Measurements from ENCODE around the gene GADD45B. TPM values are rescaled to one million over a fixed set of nuclear protein-coding genes. Genes with fewer than 3 reads are reported as not detected.

The GADD45B gene
- total and polyA plus RNA-seq, 2 donors (not counting 1 experiment from before 2014, with no cell fraction given) = 32.5 to 61.7 TPM

DNA sequence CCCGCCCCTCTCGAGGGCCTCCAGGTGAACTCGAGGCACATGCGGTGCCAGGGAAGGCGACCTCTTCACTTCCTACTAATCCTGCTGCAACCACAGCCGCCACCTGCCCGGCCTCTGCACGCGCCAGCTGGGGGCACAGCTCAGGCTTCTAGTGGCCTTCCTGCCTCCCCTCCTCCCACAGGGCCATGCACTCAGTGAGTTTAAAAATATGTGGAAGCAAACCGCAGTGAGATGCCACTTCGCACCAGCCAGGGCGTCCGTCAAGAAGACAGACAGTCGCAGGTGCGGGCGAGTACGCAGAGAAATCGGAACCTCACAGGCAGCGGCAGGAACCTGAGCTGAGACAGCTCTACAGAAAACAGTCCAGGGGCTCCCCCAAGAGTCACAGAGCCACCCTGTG is 29.5 kb upstream of the GADD45B start:
- no peak for TF ChIP-seq EZH2 (IDR thresholded peaks at IDR 0.05; ENCODE audit: low read length, missing control alignments)
- TF ChIP-seq, protein P1, sequence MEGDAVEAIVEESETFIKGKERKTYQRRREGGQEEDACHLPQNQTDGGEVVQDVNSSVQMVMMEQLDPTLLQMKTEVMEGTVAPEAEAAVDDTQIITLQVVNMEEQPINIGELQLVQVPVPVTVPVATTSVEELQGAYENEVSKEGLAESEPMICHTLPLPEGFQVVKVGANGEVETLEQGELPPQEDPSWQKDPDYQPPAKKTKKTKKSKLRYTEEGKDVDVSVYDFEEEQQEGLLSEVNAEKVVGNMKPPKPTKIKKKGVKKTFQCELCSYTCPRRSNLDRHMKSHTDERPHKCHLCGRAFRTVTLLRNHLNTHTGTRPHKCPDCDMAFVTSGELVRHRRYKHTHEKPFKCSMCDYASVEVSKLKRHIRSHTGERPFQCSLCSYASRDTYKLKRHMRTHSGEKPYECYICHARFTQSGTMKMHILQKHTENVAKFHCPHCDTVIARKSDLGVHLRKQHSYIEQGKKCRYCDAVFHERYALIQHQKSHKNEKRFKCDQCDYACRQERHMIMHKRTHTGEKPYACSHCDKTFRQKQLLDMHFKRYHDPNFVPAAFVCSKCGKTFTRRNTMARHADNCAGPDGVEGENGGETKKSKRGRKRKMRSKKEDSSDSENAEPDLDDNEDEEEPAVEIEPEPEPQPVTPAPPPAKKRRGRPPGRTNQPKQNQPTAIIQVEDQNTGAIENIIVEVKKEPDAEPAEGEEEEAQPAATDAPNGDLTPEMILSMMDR (conservative IDR thresholded peaks at IDR 0.05 in 1 of 2, IDR thresholded peaks at IDR 0.05 in 1 of 2; ENCODE audit: low read depth in 1 of 2, low read length in 2 of 2) = no peak
- no peaks in the 10 kb centered on the region for H3K4me1 ChIP-seq (ENCODE audit: control insufficient read depth, extremely low read depth, insufficient read depth, low read length)
- H3K36me3 ChIP-seq (ENCODE audit: control insufficient read depth, insufficient read depth, low read length) = peaks cover 17% of the 10 kb centered on the region
- no peak overlapping the region for H3K27ac ChIP-seq (ENCODE audit: insufficient read depth, low read length)
- H2AFZ ChIP-seq (ENCODE audit: low read length) = no peak overlapping the region
- no peak overlapping the region for H3K9ac ChIP-seq (ENCODE audit: insufficient read depth, low read length)
- H3K4me2 ChIP-seq (ENCODE audit: extremely low read depth, insufficient read depth, low read length) = no peak overlapping the region
- H4K20me1 ChIP-seq (ENCODE audit: control insufficient read depth, extremely low read depth, insufficient read depth, low read length) = no peaks in the 10 kb centered on the region
- DNase-seq (ENCODE audit: low read depth in 2 of 2) = peak in 1 of 2 donors; percentile 10
- no peaks in the 10 kb centered on the region for H3K9me3 ChIP-seq (ENCODE audit: control insufficient read depth, insufficient read depth, low read depth, low read length)
- H3K79me2 ChIP-seq (ENCODE audit: control insufficient read depth, insufficient read depth, low read length) = peaks cover 77% of the 10 kb centered on the region
- H3K4me3 ChIP-seq (replicated peaks in 1 of 4; ENCODE audit: control extremely low read depth in 1 of 4, insufficient read depth in 1 of 4, low read depth in 3 of 4, low read length in 4 of 4) = no peak overlapping the region
- H3K27me3 ChIP-seq (ENCODE audit: control insufficient read depth, insufficient read depth, low read length) = no peaks in the 10 kb centered on the region

- no peak overlapping the region for H3K9ac ChIP-seq (ENCODE audit: insufficient read depth, low read length)
- H3K9me3 ChIP-seq (ENCODE audit: control insufficient read depth, insufficient read depth, low read depth, low read length) = no peaks in the 10 kb centered on the region
- peaks cover 3% of the 10 kb centered on the region for H3K36me3 ChIP-seq (ENCODE audit: control insufficient read depth, insufficient read depth, low read length)
- no peaks in the 10 kb centered on the region for H4K20me1 ChIP-seq (ENCODE audit: control insufficient read depth, extremely low read depth, insufficient read depth, low read length)
- H3K4me3 ChIP-seq (replicated peaks in 1 of 4; ENCODE audit: control extremely low read depth in 1 of 4, insufficient read depth in 1 of 4, low read depth in 3 of 4, low read length in 4 of 4) = no peak overlapping the region
- no peak overlapping the region for H3K4me2 ChIP-seq (ENCODE audit: extremely low read depth, insufficient read depth, low read length)
- H3K27ac ChIP-seq (ENCODE audit: insufficient read depth, low read length) = no peak overlapping the region
- no peak overlapping the region for H2AFZ ChIP-seq (ENCODE audit: low read length)
- no peaks in the 10 kb centered on the region for H3K4me1 ChIP-seq (ENCODE audit: control insufficient read depth, extremely low read depth, insufficient read depth, low read length)
- DNase-seq (ENCODE audit: low read depth in 2 of 2) = peak in 1 of 2 donors; percentile 32
- H3K27me3 ChIP-seq (ENCODE audit: control insufficient read depth, insufficient read depth, low read length) = no peaks in the 10 kb centered on the region
- TF ChIP-seq, protein P1 (conservative IDR thresholded peaks at IDR 0.05 in 1 of 2, IDR thresholded peaks at IDR 0.05 in 1 of 2; ENCODE audit: low read depth in 1 of 2, low read length in 2 of 2) = no peak
- TF ChIP-seq EZH2 (IDR thresholded peaks at IDR 0.05; ENCODE audit: low read length, missing control alignments) = no peak
- peaks cover 82% of the 10 kb centered on the region for H3K79me2 ChIP-seq (ENCODE audit: control insufficient read depth, insufficient read depth, low read length)
Measured at GRCh38 chr19:2449019-2449418, 26.9 kb upstream of the GADD45B start.

- Histone ChIP-seq H3K27ac (ENCODE audit: insufficient read depth, low read length) (no peak overlapping the region), H3K9me3 (ENCODE audit: control insufficient read depth, insufficient read depth, low read depth, low read length) (no peaks in the 10 kb centered on the region), H3K27me3 (ENCODE audit: control insufficient read depth, insufficient read depth, low read length) (no peaks in the 10 kb centered on the region), H3K36me3 (ENCODE audit: control insufficient read depth, insufficient read depth, low read length) (no peaks in the 10 kb centered on the region), H3K9ac (ENCODE audit: insufficient read depth, low read length) (no peak overlapping the region), H3K4me3 (replicated peaks in 1 of 4; ENCODE audit: control extremely low read depth in 1 of 4, insufficient read depth in 1 of 4, low read depth in 3 of 4, low read length in 4 of 4) (no peak overlapping the region), H3K79me2 (ENCODE audit: control insufficient read depth, insufficient read depth, low read length) (peaks cover 90% of the 10 kb centered on the region), H3K4me2 (ENCODE audit: extremely low read depth, insufficient read depth, low read length) (no peak overlapping the region), H3K4me1 (ENCODE audit: control insufficient read depth, extremely low read depth, insufficient read depth, low read length) (no peaks in the 10 kb centered on the region), H4K20me1 (ENCODE audit: control insufficient read depth, extremely low read depth, insufficient read depth, low read length) (no peaks in the 10 kb centered on the region), H2AFZ (ENCODE audit: low read length) (no peak overlapping the region)
- DNase-seq (ENCODE audit: low read depth in 2 of 2) = no peak
- no peak for TF ChIP-seq EZH2 (IDR thresholded peaks at IDR 0.05; ENCODE audit: low read length, missing control alignments)
- TF ChIP-seq, protein P1 (conservative IDR thresholded peaks at IDR 0.05 in 1 of 2, IDR thresholded peaks at IDR 0.05 in 1 of 2; ENCODE audit: low read depth in 1 of 2, low read length in 2 of 2) = no peak
Measured at GRCh38 chr19:2451138-2451537, 24.8 kb upstream of the GADD45B start.

All from fibroblast of lung (primary cell).